ENCODE results near the gene PLOD3. TPM values are rescaled to one million over a fixed set of nuclear protein-coding genes. Genes with fewer than 3 reads are reported as not detected.
"Not testable (repeated sequence)": the region's sequence is repeated elsewhere in the genome, so short reads cannot be mapped to it uniquely, and the experiment has no call there.

Gene PLOD3
- total and polyA plus RNA-seq, 2 experiments from 2014 or later = 52.7 to 73.1 TPM

DNA sequence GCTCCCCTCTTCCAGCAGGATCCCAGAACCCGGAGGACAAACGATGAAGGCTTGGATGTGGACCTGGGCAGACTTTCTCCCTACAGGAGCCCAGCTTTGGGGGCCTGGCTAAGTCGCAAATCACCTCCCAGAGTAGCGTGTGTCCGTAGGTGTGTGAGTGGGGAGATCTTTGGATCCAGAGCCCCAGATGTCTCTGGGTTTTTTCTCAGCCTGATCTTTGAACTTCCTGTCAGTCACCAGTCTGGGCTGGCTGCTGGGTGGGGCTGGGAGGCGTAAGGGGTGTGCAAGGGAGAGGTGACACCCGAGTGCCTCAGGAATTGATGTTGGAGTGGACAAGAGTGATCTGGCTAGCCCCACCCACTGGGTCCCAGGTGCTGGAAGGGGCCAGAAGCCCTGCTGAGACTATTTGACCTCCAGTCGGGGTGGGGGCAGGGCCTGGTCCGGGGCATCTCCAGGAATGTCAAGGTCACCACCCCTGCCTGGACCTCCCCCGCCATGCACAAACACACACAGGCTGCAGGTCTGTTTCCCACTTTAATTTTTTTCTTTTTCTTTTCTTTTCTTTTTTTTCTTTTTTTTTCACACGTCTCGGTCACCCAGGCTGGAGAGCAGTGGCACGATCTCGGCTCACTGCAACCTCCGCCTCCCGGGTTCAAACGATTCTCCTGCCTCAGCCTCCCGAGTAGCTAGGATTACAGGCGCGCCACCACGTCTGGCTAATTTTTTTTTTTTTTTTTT, 16.4 kb downstream of the PLOD3 start, which contains the start of gene MOGAT3:
Gene MOGAT3 (minus strand): TSS at position 175 of the 738 bp plus-strand sequence. CDS start 182 bp downstream, outside the sequence.
- TF ChIP-seq, protein P1, sequence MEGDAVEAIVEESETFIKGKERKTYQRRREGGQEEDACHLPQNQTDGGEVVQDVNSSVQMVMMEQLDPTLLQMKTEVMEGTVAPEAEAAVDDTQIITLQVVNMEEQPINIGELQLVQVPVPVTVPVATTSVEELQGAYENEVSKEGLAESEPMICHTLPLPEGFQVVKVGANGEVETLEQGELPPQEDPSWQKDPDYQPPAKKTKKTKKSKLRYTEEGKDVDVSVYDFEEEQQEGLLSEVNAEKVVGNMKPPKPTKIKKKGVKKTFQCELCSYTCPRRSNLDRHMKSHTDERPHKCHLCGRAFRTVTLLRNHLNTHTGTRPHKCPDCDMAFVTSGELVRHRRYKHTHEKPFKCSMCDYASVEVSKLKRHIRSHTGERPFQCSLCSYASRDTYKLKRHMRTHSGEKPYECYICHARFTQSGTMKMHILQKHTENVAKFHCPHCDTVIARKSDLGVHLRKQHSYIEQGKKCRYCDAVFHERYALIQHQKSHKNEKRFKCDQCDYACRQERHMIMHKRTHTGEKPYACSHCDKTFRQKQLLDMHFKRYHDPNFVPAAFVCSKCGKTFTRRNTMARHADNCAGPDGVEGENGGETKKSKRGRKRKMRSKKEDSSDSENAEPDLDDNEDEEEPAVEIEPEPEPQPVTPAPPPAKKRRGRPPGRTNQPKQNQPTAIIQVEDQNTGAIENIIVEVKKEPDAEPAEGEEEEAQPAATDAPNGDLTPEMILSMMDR (IDR thresholded peaks at IDR 0.05; ENCODE audit: low read depth, low read length) = no peak
- DNase-seq (ENCODE audit: low read depth in 1 of 2, low spot score in 1 of 2) = no peak
- no peak within 1 kb of the TSS for H3K4me3 ChIP-seq
- H3K4me1 ChIP-seq (ENCODE audit: low read depth) = no peaks in the 10 kb centered on the region
- peaks cover 44% of the 10 kb centered on the region for H3K27me3 ChIP-seq
- H3K9me3 ChIP-seq (ENCODE audit: low read depth) = no peaks in the 10 kb centered on the region
- no peaks in the 10 kb centered on the region for H3K36me3 ChIP-seq
- no peak within 1 kb of the TSS for H3K27ac ChIP-seq

GRCh38 chr7:101200504-101200861, 16.9 kb downstream of the PLOD3 start:
- Histone ChIP-seq H3K27me3 (peaks cover 44% of the 10 kb centered on the region), H3K9me3 (ENCODE audit: low read depth) (no peaks in the 10 kb centered on the region), H3K27ac (no peak overlapping the region), H3K36me3 (no peaks in the 10 kb centered on the region), H3K4me3 (no peak overlapping the region), H3K4me1 (ENCODE audit: low read depth) (no peaks in the 10 kb centered on the region)
- no peak for DNase-seq (ENCODE audit: low read depth in 1 of 2, low spot score in 1 of 2)
- TF ChIP-seq, protein P1 (IDR thresholded peaks at IDR 0.05; ENCODE audit: low read depth, low read length) = no peak

DNA sequence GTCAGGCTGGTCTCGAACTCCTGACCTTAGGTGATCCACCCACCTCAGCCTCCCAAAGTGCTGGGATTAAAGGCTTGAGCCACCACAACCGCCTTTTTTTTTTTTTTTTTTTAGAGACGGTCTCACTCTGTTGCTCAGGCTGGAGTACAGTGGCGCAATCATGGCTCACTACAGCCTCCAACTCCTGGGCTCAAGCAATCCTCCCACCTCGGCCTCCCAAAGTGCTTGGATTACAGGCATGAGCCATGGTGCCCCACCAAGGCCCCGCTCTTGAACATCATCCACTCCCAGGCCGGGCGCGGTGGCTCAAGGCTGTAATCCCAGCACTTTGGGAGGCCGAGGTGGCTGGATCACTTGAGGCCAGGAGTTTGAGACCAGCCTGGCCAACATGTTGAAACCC, 17.9 kb downstream of the PLOD3 start:
- not testable (repeated sequence) for H3K36me3 ChIP-seq; H3K27ac ChIP-seq; H3K4me3 ChIP-seq; DNase-seq (ENCODE audit: low read depth in 1 of 2, low spot score in 1 of 2); H3K4me1 ChIP-seq (ENCODE audit: low read depth); H3K9me3 ChIP-seq (ENCODE audit: low read depth)
- H3K27me3 ChIP-seq = peaks cover 44% of the 10 kb centered on the region

GRCh38 chr7:101198476-101198875, 18.9 kb downstream of the PLOD3 start:
- no peak for DNase-seq (ENCODE audit: low read depth in 1 of 2, low spot score in 1 of 2)
- TF ChIP-seq, protein P1 (IDR thresholded peaks at IDR 0.05; ENCODE audit: low read depth, low read length) = no peak
- H3K27ac ChIP-seq = no peak overlapping the region
- H3K4me1 ChIP-seq (ENCODE audit: low read depth) = no peaks in the 10 kb centered on the region
- H3K4me3 ChIP-seq = no peak overlapping the region
- peaks cover 38% of the 10 kb centered on the region for H3K27me3 ChIP-seq
- no peaks in the 10 kb centered on the region for H3K36me3 ChIP-seq
- no peaks in the 10 kb centered on the region for H3K9me3 ChIP-seq (ENCODE audit: low read depth)

GRCh38 chr7:101197991-101198390, 19.4 kb downstream of the PLOD3 start:
- TF ChIP-seq, protein P1 (IDR thresholded peaks at IDR 0.05; ENCODE audit: low read depth, low read length) = no peak
- H3K9me3 ChIP-seq (ENCODE audit: low read depth) = no peaks in the 10 kb centered on the region
- no peak for DNase-seq (ENCODE audit: low read depth in 1 of 2, low spot score in 1 of 2)
- no peaks in the 10 kb centered on the region for H3K36me3 ChIP-seq
- H3K27ac ChIP-seq = no peak overlapping the region
- peaks cover 33% of the 10 kb centered on the region for H3K27me3 ChIP-seq
- H3K4me1 ChIP-seq (ENCODE audit: low read depth) = no peaks in the 10 kb centered on the region
- no peak overlapping the region for H3K4me3 ChIP-seq

GRCh38 chr7:101195884-101196283, 21.5 kb downstream of the PLOD3 start:
- H3K27me3 ChIP-seq = peaks cover 12% of the 10 kb centered on the region
- no peak for DNase-seq (ENCODE audit: low read depth in 1 of 2, low spot score in 1 of 2)
- TF ChIP-seq, protein P1 (IDR thresholded peaks at IDR 0.05; ENCODE audit: low read depth, low read length) = no peak

More at GRCh38 chr7:101195884-101196283, 21.5 kb downstream of the PLOD3 start:
- H3K4me3 ChIP-seq = no peak overlapping the region
- no peaks in the 10 kb centered on the region for H3K4me1 ChIP-seq (ENCODE audit: low read depth)
- H3K27ac ChIP-seq = no peak overlapping the region
- no peaks in the 10 kb centered on the region for H3K36me3 ChIP-seq
- H3K9me3 ChIP-seq (ENCODE audit: low read depth) = no peaks in the 10 kb centered on the region

Data from cardiac muscle cell (in vitro differentiated cells and primary cell).